Suppressor macrophage treated with lipopolysaccharide for 4 hours (primary cell): ENCODE data around the gene NACA2.
"Not testable (repeated sequence)": the region's sequence is repeated elsewhere in the genome, so short reads cannot be mapped to it uniquely, and the experiment has no call there.

Experiments used
- DNase-seq: peaks from one replicate; pipeline ENCODE4 v3.0.0-alpha.2; 2020

Gene NACA2

GRCh38 chr17:61598014-61598413 lies 7.0 kb upstream of the NACA2 start:
- no peak for DNase-seq

DNA sequence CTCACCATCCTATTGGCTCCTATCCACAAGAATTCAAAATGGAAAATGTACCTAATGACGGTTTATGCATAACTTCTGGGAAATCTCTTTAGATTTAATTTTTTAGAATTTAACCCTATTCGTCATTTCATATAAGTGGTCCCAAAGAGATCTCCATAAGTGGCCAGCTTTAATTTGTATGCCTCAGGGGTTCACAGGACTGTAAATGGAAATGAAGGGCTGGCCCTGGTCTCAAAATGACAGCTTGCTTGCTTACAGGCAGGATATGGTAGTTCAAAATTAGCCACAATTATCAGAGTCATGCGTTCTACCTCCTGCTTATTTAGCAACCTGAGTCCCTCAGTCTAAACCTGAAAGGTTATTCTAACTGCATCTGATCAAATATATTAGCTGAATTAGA lies 6.6 kb upstream of the NACA2 start:
- no peak for DNase-seq

- DNase-seq = no peak
These were observed 4.6 kb upstream of the NACA2 start for GRCh38 chr17:61595418-61596186.

- no peak for DNase-seq
These were observed 3.3 kb upstream of the NACA2 start for GRCh38 chr17:61594294-61594825.

- no peak for DNase-seq
These were observed 2.4 kb upstream of the NACA2 start for GRCh38 chr17:61593426-61593825.

GRCh38 chr17:61591930-61592329 lies 911 bp upstream of the NACA2 start:
- DNase-seq = no peak

DNA sequence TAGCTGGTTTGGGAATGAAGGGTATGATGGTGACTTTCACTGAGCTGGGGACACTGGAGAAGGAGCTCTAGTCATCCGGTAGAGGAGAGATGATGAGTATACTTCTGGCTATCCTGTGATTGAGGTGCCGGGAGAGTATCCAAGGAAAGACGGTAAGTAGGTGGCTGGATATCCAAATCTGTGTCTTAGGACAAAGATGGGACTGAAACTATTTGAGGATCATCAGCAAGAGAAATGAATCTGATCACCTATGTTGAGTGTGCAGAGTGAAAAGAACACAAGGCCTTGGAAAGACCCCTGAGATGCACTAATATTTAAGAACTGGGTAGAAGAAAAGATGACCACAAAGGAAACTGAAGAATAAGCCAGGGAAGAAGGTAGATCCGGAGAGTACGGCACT lies 1.0 kb downstream of the NACA2 start:
- DNase-seq = no peak

GRCh38 chr17:61587807-61588660 lies 3.0 kb downstream of the NACA2 start:
- DNase-seq = no peak

DNA sequence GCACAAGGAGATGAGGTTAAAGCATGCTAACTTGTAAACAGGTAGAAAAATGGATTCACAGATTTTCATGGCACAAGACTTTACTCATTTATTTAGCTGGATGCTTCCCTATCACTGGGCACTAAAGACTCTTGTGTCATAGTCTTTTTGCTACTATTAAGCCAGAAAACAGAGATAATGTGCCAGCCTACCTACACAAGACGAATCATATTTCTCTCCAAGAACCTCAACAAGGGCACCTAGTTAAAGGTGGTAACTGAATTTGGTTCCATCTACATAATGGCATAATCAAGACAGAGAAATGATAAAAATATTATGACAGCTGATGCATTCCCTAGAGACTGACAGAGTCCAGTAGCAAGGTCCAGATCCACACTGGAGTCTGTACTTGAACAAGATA lies 3.8 kb downstream of the NACA2 start:
- no peak for DNase-seq

DNA sequence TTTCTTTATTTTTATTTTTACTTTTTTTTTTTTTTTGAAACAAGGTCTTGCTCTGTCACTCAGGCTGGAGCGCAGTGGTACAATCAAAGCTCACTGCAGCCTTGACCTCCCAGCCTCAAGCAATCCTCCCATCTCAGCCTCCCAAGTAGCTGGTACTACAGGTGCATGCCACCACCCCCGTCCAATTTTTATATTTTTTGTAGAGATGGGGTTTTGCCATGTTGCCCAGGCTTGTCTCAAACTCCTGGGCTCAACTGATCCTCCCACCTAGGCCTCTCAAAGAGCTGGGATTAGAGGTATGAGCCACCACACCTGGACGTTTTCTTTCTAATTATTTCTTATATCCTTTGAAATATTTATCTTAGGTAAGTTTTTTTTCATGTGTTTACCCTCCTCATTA lies 4.4 kb downstream of the NACA2 start:
- DNase-seq = not testable (repeated sequence)

- no peak for DNase-seq
These were observed 4.9 kb downstream of the NACA2 start for GRCh38 chr17:61586031-61586566.

DNA sequence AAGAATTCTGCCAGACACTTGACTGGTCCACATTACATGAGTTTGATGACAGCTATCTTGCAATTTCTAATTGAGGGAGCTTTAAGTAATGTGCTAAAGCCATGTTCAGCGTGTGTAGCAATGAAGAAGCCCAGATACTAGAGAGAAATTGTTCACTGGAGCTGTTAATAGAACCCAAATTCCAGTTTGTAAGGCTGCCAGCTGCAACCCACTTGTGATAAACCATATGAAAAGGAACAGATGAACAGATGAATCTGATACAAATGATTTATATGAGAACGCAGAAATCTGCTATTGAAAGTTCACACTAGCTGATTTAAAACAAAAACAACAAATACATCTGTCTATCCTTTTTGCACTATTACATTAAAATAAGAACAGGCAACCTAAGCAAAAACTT lies 6.2 kb downstream of the NACA2 start:
- DNase-seq = no peak

DNA sequence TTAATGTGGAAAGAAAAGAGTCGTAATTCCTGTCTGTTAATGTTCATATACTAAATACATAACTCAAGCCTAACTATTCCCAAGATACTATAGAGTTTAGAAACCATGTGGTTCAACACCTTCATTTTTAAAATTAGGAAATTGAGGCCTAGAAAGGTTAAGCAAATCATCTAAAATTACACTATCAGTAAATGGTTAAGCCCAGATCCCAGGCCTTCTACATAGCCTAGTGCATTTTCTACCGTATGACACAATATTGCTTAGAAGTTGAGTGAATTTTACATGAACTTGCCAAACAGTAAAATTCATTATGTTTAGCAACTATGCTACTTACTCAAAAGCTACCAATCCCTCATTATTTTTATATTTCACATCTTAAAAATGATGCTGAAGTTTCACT lies 6.8 kb downstream of the NACA2 start:
- DNase-seq = no peak

DNA sequence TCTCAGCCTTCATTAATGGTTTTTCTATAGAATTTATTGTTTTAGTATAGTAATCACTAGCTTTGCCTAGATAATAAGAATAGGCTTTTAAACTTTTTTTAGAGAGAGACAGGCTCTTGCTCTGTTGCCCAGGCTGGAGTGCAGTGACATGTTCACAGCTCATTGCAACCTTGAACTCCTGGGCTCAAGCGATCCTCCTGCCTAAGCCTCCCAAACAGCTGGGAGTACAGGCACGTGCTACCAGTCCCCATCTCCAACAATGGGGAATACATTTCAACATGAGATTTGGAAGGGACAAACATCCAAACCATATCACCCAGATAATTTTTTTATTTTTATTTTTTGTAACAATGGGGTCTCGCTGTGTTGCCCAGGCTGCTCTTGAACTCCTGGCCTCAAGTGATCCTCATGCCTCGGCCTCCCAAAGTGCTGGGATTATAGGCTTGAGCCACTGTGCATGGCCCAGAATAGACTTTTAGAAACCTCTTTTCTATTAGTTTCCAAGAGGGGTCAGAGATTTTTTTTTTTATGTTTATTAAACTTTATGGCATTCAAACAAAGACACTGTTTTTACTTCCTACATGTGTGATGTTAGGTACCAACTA lies 7.3 kb downstream of the NACA2 start:
- DNase-seq = no peak

DNA sequence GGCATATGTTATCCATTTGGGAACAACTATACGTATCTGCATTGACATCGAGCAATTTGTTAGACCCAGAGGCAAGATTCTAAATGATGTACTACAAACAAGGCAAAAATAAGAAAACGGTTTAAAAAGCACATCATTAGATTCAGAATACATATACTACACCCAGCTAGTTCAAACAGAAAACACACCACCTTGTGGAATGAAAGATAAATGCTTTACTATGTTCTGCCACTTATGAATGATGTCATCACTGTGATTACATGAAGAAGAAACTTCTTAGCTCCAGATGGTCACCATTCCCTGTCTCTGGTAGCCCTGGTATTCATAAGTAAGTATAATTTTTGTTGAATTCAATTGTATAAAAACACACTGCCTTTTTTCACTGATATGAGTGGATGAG lies 7.8 kb downstream of the NACA2 start:
- DNase-seq = peak; percentile 41

GRCh38 chr17:61582593-61582992 lies 8.4 kb downstream of the NACA2 start:
- DNase-seq = no peak

DNA sequence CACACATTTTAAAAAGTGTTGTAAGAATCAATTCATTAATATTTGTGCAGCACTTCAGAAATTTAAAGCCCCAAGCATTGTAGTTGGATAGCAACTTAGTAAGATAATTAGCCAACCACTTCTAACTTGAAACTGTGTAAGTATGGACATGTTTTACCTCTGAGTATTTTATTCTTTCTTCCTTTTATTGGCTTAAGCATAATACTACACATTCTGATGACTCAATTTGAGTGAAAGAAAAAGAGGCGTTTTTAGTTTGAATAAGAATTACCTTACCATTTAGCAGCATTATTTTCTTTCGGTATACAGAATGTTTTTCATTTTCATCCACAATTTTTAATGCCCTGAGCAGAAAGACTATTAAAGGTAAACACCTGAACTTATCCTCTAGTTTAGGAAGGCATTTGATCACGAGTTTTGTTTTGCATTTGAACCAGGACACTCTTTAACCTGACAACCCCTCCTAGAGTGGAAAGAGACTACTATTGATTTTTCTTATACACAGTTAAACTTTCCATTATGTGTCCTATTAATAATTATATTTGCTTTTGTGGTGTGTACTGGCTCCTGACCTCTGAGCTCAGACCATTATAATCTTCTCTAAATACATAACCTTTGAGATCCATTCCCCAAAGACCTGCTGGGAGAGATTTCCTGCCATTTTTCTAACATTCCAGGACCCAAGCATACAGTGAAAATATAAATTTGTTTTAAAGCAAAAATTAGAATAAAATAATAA lies 9.2 kb downstream of the NACA2 start:
- DNase-seq = no peak

DNA sequence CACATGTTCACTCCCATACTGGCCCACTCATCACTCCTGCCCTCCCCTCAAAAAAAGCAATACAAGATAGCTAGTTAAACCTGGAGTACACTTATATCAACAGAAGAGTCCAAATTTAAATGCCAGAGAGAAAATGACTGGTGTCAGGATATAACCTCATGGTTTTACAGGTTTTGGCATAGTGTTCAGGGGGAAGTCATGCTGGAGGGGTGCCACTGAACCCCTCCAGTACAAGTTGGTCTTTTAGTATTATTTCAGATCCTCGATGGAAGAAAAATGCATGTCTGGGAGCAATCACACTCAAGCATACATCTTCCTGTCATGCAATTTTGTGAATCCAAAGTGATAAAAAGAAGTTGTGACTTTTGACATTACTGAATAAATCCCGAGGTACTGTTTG lies 10.5 kb downstream of the NACA2 start:
- DNase-seq = no peak

- no peak for DNase-seq
These were observed 11.1 kb downstream of the NACA2 start for GRCh38 chr17:61579961-61580360.

DNA sequence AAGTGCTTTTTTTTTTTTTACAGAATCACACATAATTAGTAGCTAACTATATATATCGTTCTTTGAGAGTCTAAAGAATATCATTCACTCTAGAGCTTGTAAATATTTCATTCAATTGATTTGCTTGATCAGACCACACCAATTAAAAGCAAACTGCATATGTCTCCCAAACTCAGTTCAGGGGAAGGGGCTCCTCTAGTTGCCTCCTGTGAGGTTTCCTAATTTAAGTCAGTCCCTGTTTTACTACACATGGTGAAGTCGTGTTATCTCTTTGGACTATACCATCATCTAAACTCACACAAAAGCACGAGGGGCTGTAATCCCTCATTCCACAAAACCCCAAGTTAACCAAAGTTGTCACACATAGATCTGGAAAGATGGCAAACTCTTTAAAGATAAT lies 11.7 kb downstream of the NACA2 start:
- no peak for DNase-seq

GRCh38 chr17:61578645-61579044 lies 12.4 kb downstream of the NACA2 start:
- no peak for DNase-seq

GRCh38 chr17:61575983-61576382 lies 15.0 kb downstream of the NACA2 start:
- DNase-seq = no peak
